ENCODE measurements around the gene MYCL.
A peak's percentile ranks its signal among the peaks of the same experiment; 100 is the strongest.

MYCL gene

DNA sequence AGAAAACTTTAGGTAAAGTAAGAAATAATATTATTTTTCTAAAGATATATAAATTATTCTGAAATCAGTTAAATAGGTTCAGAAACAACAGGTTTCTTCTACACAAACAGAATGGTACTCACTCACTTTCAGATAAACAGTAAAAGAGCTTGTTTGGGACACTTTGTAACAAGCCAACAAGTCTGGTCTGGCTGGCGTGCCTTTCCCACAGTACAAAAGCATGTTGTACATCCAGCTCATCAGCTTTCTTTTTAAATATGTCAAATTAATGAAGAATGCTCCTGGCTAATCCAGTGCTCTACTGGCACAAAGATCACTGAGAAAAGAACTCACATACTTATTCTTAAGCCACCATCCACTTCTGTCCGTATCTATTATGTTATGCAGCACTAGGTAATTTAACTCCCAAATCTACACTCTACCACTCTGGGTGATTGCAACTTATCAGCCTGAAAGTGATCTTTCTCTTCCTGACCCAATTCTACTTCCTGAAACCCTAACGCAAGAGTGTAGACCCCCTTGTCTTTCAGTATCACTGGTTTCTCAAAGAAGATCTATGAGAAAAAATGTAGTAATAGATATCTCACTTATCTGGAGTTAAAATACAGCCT lies 51.0 kb downstream of the MYCL start:
- no peak for DNase-seq

DNA sequence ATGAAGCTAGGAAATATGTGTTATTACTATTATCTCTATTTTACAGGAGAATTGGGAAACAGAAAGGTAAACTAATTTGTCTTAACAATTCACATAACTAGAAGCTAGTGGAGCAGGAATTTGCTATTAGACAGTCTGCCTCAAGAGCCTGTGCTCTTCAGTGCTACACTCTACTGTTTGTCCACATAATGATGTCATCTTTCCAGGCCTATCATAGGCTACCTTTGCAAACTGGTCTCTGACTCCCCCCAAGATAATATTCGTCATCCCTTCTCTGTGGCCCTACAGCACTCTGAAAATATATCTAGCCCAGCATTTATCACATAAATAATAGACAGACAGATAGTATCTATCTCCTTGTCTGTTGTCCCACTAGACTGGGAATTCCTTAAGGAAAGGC lies 52.5 kb downstream of the MYCL start:
- DNase-seq: no peak

DNA sequence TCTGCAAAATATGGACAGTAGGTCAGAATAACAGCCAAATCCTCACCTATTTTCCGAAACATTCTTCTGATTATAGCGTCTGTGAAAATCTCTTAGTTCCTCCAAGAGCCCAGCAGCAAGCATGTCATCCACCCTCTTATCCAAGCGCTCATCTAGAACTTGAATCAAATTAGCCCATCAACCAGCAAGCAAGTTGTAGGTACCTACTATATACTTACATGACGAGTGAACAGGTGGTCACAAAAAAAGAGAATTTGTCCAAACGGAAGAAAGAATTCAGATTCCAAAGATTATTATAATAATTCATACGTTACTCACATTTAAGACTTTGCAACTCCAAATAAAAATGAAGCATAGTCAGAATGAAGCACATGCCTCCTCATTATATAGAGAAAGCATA lies 53.8 kb downstream of the MYCL start:
- no peak for DNase-seq

DNA sequence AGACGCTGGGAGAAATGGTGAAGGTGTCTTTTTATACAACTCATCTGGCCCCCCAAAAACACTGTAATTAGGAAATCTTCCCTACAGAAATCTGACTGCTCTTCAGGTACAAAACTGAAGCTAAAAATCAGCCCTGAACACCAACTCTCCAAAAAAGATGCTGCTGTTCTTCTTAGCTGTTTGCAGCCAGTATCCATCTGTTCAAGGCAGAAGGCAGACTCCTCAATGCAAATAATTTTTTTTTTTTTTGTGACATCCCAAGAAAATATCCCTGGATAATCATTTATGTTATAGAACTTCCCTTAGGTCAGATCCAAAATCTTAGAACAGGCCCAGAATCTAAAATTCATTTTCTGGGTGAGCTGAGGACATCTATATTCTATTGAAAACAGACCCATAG lies 54.9 kb downstream of the MYCL start:
- no peak for DNase-seq

DNA sequence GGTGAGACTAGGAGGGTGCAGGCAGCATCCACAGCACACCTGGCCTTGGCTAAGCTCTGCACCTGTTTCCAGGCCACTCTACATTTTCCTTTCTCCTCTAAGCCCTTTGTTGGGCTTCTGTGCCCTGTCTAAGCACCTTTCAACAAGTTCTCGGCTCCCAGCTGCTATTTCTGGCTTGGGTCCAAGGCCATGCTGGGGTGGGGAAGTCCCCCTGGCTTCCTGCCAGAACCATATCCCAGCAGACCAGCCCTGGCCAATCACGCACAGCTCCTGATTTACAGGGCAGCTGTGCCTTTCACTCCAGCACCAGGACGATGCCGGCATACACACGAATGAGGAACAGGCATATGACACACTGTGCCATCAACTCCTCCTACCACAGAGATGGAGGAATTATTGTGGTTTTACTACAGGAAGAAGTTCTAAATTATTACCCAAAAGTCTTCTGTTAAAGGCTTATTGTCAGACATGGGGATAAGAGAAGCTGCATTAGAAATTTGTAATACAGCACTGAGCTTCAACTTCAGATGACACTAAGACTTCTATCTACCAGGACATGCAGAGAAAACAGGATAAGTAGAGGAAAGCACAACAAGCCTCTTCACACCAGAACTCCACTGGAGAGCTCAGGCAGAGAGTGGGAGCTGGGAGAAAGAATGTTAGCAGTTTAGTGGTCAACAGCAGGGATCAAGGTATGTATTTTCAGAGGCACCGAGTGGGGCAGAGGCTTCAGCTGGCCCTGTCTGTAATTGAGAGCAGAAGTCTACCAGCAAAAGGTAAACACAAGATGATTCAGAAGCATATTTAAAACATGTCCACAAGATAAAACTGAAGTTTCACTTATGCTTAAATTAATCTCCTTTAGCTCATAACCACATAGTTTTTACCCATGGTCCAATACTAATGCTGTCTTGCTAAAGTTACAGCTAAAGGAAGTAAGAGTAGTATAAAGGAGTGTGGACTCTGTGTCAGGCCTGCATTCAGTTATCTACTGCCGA lies 55.8 kb downstream of the MYCL start:
- DNase-seq: peak; percentile 79
